ENCODE measurements around the gene ZNF443. TPM values are rescaled to one million over a fixed set of nuclear protein-coding genes. Genes with fewer than 3 reads are reported as not detected.

Gene ZNF443
- total RNA-seq, 1 donor from 2014 or later: 8.8 TPM

Other genes with a start within 250 kb of the ZNF443 start
- 15.2 TPM for gene ZNF44, start 146.1 kb downstream of the ZNF443 start, total RNA-seq (ENCODE audit: unreplicated experiment)
- gene ZNF563, start 107.4 kb downstream of the ZNF443 start, total RNA-seq (ENCODE audit: unreplicated experiment): 3.8 TPM
- gene ZNF442, start 75.3 kb downstream of the ZNF443 start, total RNA-seq (ENCODE audit: unreplicated experiment): 1.2 TPM
- 2.6 TPM for gene ZNF799, start 39.8 kb downstream of the ZNF443 start, total RNA-seq (ENCODE audit: unreplicated experiment)
- gene ZNF709, start 43.8 kb upstream of the ZNF443 start, total RNA-seq (ENCODE audit: unreplicated experiment): 8.7 TPM
- 11.2 TPM for gene ZNF564, start 110.5 kb upstream of the ZNF443 start, total RNA-seq (ENCODE audit: unreplicated experiment)
- gene ZNF490, start 169.8 kb upstream of the ZNF443 start, total RNA-seq (ENCODE audit: unreplicated experiment): 8.0 TPM
- 27.6 TPM for gene ZNF791, start 169.9 kb upstream of the ZNF443 start, total RNA-seq (ENCODE audit: unreplicated experiment)
- 72.2 TPM for gene MAN2B1, start 225.7 kb upstream of the ZNF443 start, total RNA-seq (ENCODE audit: unreplicated experiment)
- gene WDR83, start 225.8 kb upstream of the ZNF443 start, total RNA-seq (ENCODE audit: unreplicated experiment): 16.3 TPM
- 116 TPM for gene DHPS, start 240.9 kb upstream of the ZNF443 start, total RNA-seq (ENCODE audit: unreplicated experiment)
- gene GNG14, start 247.0 kb upstream of the ZNF443 start, total RNA-seq (ENCODE audit: unreplicated experiment): not detected

Measured in glutamatergic neuron (in vitro differentiated cells).